ENCODE results near the gene TRMT10B. TPM values are rescaled to one million over a fixed set of nuclear protein-coding genes. Genes with fewer than 3 reads are reported as not detected.
"Not testable (repeated sequence)": the region's sequence is repeated elsewhere in the genome, so short reads cannot be mapped to it uniquely, and the experiment has no call there.

TRMT10B gene
- total RNA-seq, 1 experiment from 2014 or later, result 2.0 TPM

DNA sequence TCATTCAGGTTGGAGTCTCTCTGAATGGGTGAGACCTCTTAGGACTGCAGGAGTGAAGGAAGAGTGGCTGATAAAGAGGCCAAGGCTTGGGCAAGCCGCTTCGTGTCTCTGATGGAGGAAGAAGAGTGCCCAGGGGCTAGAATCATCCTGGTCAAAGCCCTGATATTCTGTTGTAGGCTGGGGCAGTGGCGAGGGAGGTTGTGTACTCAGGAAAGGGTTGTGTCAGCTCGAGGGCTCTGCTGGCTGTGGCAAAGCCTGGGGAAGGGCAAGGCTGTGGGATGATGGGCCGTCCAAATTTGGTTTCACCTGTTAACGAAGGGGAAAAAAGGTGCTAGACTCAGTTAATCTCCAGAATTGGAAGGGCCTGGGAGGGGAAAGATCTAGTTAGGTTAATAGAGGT, 2.4 kb upstream of the TRMT10B start:
- no peak for DNase-seq (ENCODE audit: low read depth)

DNA sequence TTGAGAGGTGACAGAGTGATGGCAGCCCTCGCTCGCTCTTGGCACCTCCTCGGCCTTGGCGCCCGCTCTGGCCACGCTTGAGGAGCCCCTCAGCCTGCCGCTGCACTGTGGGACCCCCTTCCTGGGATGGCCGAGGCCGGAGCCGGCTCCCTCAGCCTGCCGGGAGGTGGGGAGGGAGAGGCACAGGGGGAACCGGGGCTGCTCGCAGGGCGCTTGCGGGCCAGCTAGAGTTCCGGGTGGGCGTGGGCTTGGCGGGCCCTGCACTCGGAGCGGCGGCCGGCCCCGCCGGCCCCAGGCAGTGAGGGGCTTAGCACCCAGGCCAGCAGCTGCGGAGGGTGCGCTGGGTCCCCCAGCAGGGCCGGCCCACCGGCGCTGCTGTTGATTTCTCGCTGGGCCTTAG, 1.9 kb upstream of the TRMT10B start:
- not testable (repeated sequence) for DNase-seq (ENCODE audit: low read depth)

DNA sequence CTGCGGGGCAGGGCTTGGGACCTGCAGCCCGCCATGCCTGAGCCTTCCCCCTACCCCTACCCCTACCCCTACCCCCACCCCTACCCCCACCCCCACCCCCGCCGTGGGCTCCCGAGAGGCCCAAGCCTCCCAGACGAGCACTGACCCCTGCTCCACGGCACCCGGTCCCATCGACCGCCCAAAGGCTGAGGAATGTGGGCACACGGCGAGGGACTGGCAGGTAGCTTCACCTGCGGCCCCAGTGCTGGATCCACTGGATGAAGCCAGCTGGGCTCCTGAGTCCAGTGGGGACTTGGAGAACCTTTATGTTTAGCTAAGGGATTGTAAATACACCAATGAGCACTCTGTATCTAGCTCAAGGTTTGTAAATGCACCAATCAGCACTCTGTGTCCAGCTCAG, 1.5 kb upstream of the TRMT10B start:
- DNase-seq (ENCODE audit: low read depth), result not testable (repeated sequence)

DNA sequence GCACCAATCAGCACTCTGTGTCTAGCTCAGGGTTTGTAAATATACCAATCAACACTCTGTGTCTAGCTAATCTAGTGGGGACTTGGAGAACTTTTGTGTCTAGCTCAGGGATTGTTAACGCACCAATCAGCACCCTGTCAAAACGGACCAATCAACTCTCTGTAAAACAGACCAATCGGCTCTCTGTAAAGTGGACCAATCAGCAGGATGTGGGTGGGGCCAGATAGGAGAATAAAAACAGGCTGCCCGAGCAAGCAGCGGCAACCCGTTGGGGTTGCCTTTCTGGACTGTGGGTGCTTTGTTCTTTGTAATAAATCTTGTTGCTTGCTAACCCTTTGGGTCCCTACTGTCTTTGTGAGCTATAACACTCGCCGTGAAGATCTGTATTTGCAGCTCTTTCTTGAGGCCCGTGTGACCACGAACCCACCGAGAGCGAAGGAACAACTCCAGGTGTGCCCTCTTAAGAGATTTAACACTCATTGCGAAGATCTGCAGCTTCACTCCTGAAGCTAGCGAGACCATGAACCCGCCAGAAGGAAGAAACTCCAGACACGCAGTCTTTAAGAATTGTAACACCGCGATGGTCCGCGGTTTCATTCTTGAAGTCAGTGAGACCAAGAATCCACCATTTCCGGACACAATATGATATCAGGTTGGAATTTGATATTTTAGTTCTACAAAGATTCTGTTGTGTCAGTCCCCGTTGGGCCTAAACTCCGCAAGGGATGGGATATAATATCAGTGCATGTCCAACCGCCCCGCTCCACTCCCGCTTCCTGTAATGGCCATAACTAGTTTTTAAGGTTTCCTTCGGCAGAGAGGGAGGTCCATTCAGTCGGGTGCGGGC, 740 bp upstream of the TRMT10B start:
- DNase-seq (ENCODE audit: low read depth), result no peak

DNA sequence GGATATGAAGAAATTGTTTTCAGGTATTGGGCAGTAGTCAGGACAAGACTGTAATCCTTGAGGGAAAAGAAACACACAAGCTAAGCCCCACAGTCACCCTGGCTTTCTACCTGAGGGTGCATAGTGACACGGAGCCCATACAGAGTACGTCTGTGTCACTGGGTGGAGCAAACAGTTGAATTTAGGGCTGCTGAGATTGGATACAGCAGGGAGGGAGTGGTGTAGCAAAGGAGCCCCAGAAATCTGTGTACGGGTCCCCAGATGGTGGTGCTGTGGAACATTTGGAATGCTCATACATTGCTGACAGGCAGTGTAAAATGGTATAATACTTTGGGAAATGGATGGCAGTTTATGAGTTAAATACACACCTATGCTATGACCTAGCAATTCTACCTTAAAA, 5.1 kb downstream of the TRMT10B start:
- no peak for DNase-seq (ENCODE audit: low read depth)

DNA sequence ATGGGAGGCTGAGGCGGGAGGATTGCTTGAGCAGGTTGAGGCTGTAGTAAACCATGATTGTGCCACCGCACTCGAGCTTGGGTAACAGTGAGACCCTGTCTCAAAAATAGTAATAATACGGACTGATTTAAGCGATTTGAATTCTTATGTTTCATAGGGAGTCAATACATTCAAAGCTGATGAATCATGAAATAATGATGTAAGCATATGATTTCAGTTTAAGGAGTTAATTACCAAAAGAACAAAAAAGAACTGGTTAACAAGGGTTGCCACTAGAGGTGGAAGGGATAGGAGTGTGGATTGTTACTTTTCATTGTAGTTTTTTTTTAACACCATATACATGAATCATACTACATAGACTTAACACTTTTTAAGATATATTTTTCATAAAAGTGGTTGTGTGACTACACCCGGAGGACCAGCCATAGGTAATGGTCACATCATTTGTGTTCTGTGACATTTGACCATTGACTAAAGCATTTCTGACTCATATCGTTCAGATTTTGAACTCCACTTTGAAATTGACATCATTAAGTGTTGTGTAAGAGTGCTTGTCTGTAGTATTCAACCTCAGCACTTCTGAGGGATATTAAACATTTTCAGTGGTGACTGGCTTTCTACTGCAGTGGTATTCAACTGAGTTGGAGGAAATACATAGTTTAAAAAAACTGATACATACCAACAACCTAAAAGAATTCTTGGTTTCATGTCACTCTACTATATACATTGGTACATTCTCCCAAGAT, 7.0 kb downstream of the TRMT10B start:
- DNase-seq (ENCODE audit: low read depth), result peak; percentile 56

DNA sequence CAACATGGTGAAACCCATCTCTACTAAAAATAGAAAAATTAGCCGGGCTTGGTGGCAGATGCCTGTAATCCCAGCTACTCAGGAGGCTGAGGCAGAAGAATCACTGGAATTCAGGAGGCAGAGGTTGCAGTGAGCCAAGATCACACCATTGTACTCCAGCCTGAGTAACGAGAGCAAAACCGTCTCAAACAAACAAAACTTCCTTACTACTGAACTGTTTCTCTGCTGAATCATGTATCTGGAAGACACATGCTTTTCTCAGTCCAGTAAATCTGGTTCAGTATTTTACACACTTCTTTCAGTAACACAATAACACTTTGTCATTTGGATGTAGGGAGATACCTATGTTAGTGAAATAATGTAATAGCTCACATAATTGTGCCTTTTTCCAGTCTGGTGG, 7.9 kb downstream of the TRMT10B start:
- DNase-seq (ENCODE audit: low read depth), result peak; percentile 33

DNA sequence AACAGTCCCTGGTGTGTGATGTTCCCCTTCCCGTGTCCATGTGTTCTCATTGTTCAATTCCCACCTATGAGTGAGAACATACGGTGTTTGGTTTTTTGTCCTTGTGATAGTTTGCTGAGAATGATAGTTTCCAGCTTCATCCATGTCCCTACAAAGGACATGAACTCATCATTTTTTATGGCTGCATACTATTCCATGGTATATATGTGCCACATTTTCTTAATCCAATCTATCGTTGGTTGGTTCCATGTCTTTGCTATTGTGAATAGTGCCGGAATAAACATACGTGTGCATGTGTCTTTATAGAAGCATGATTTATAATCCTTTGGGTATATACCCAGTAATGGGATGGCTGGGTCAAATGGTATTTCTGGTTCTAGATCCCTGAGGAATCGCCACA, 11.7 kb downstream of the TRMT10B start:
- DNase-seq (ENCODE audit: low read depth), result not testable (repeated sequence)

DNA sequence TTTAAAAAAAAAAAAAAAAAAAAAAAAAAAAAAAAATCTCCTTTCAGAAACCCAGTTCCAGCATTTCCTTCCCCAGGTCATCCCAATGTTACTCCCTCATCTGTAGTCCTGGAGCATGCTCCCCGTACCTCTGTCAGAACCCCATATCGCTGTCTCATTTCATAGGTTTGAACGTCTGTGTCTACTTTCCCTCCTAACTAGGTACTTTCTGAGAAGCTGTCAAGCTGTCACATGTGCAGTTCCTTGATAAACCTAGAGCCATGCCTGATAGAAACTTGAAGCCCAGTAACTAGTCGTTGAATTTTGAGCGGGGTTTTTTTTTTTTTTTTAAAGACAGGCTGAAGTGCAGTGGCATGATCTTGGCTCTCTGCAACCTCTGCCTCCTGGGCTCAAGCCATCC, 15.7 kb downstream of the TRMT10B start:
- DNase-seq (ENCODE audit: low read depth), result no peak

DNA sequence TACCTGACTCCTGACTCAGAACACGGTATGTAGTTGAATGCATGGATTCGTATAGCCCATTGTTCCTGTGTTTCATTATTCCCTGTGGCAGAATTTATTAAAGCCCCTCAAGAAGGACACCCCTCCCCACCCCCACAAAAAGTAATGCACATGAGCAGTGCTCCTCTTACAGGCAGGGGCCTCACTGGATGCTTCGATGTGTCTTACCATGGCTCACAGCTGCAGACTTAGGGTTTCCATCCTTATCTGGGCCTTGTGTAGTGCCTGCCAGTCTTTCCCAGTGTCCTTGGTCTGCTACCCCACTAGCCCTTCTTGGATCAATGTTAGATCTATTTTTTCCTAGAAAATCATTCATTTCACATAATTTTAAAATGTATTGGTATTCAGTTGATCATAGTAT, 16.4 kb downstream of the TRMT10B start:
- DNase-seq (ENCODE audit: low read depth), result no peak

DNA sequence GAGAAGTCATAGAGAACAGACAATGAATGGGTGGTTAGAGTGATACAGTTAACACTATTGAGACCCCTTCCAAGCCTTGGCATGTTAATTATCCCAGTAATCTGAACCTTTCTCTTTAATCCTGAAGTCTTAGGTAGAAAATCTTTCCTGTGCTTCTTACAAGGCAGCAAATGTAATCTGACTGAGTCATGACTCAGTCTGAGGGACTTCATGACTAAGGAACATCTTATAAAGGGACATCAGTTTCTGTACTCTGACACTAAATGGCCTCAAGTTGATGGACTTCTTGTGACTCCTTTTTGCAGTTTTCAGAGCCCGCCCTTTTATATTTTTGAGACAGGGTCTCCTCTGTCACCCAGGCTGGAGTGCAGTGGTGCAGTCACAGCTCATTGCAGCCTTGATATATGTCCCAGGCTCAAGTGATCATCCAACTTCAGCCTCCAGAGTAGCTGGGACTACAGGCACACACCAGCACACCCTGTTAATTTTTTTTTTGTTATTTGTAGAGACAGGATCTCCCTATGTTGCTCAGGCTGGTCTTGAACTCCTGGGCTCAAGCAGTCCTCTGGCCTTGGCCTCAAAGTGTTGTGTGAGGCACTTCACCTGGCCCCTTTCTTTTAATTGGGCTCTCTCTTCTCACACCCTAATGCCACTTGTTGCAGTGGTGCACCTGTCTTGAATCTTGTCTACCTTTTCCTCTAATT, 21.8 kb downstream of the TRMT10B start:
- no peak for DNase-seq (ENCODE audit: low read depth)

DNA sequence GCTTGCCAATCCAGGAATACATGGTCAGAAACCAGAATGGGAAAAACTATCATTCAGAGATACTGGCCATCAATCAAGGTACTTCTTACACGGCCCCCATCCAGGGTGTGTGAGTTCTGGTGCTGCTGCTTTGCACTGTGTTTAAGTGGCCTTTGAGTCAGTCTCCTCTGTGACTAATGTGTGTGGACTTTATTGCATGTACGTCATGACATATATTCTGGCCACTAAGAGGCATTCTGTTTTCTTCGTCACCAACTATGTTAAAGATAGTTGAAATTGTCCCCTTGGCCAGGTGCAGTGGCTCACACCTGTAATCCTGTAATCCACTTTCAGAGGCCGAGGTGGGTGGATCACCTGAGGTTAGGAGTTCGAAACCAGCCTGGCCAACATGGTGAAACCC, 22.7 kb downstream of the TRMT10B start:
- DNase-seq (ENCODE audit: low read depth), result no peak

DNA sequence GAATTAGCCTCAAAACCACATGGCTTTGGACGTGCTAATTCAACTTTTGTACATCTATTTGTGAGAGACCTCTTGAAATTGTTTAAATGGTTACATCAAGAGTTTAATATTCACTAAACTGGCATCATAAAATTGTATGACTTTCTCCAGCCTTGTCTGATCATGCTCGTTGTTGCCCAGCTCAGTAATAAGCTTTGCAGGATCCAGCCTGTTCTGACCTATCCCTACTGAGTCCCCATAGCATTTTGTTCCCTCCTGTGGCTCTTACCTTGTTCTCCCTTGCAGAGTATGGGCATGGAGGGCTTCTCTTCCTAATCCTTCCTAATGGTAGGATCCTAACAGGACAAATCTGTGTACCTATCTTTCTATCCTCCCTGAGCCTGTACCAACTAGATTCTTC, 24.9 kb downstream of the TRMT10B start:
- no peak for DNase-seq (ENCODE audit: low read depth)

DNA sequence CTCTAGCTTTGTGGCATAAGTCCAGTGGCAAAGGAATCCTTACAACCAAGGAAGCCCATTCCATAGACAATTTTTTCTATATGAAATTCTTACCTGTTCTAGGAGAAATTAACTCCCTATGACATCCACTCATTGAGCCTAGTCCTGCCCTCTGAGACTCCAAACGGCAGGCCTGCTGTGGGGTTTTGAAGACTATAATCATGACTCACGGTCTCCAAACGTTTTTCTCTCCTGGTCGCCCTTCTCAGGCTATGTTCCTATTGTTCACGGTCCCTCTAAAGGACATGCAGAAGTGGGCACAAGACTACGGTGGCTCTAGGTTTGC, 30.6 kb downstream of the TRMT10B start:
- DNase-seq (ENCODE audit: low read depth), result peak; percentile 14

DNA sequence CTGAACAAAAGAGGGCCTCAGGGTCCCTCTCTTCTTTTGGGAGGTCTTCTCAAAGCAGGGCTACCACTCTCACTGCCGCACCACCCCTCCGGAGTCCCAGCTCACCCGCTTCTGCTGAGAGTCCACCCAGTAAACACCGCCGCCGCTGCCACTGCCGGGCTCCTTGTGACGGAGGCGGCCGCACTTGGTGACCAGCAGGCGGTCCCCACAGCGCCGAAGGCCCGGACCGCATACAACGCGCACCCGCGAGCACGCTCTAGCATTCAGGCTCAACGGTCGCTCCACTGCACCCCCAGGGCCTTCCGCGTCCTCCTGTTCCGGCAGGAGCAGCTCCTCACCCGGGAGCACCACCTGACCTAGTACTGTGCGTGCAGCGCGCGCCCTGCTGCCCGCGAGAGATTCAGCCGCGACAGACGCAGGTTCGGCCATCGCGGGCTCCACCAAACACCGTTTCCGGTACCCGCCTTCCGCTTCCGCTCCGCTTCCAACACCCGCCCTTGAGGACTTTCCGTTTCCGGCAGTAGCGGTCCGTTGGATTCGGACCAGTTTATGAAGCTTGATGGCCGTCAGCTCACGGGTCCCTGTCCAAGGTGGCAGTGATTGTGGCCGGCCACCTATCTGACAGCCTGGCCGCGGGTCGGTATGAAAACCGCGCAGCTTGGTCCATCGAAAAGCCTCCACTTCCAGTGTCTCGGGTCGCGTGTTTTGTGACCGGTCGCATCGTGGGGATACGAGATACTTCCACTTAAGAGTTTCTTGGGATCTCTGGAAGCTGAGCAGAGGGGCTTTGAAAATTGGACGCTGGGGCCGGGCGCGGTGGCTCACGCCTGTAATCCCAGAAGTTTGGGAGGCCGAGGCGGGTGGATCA, 31.2 kb downstream of the TRMT10B start, which contains the start of gene EXOSC3:
TSS of gene EXOSC3 (minus strand) at position 449 of the 868 bp plus-strand sequence. CDS start at position 429, 20 bp downstream.
- peak; percentile 89 for DNase-seq (ENCODE audit: low read depth)

DNA sequence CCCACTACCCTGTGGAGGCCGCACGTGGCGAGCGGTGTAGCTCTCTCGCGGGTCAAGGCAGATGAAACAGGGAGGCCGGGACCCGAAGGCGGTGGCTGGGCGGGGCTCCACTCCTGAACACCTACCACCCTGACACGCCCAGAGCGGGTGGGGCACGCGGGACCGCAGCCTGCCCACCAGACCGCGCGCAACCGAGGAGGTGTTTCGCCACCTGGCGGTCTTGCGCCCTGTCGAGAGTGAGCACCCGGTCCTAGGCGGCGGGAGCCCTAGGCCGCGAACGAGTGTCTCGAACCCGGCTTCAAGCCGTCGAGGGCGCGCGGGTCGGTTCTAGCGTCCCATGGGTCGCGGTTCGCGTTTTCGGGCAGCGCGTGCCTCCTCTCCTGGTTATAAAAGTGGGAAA, 33.5 kb downstream of the TRMT10B start:
- DNase-seq (ENCODE audit: low read depth), result no peak

DNA sequence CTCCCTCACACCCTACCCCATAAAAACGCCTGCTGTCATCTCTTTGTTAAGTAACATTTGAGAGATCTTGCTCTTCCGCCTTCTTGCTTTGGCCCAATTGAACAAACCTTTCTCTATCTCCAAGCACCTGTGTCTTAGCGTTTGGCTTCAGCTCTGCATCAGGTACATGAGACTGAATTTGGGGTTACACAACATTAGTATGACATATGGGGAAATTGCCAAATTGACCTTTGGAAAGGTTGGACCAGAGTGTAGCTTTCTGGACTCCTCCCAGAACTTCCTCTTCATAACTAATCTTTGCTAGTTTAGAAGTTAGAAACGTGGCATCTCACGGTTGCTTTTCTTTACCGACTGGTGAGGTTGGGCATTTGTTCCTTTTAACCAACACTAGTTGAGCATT, 34.7 kb downstream of the TRMT10B start:
- no peak for DNase-seq (ENCODE audit: low read depth)

DNA sequence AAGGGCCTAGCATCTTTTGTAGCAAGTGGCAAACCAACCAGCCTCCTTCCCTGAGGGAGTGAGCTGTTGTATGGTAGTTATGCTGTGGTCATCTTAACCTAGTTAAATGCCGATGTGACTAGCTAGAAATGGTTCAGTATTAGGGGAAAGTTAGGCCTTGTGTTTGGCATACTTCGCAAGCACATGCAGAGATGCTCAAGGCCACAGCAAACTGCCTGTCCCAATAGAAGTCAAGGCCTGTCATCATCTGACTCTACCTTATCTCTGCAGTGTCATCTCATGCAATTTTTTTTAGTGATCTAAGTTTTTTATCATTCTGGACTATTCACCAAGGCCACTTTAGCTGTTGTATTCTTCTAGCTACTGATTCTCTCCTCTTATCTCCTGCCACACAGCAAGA, 36.5 kb downstream of the TRMT10B start:
- no peak for DNase-seq (ENCODE audit: low read depth)

DNA sequence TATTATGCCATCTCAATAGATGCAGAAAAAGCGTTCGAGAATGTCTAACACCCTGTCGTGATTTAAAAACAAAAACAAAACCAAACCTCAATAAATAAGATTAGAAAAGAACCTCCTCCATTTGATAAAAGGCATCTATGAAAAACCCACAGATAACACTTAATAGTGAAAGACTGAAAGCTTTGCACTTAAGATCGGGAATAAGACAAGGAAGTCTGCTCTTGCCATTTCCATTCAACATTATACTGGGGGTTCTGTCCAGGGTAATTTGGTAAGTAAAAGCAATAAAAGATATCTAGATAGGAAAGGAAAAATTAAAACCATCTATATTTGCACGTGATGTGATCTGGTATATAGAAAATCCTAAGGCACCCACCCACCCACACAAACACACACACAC, 38.5 kb downstream of the TRMT10B start:
- DNase-seq (ENCODE audit: low read depth), result no peak

DNA sequence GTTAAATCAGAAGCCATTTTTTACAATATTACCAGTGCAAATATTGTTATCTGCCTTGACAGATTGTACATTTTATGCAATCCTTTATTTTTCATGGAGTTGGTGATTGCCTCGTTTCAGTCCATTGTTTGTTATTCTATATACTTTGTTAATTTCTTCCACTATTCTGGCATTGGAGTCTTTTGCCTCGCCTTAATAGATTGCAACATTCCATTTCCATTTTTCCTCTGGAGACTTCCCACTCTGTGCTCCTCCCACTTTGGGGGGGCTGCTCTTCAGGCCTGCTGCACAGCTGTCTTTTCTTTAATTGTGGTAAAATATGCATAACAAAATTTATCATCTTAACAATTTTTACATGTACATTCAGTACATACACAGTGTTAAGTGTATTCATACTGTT, 42.6 kb downstream of the TRMT10B start:
- DNase-seq (ENCODE audit: low read depth), result no peak

DNA sequence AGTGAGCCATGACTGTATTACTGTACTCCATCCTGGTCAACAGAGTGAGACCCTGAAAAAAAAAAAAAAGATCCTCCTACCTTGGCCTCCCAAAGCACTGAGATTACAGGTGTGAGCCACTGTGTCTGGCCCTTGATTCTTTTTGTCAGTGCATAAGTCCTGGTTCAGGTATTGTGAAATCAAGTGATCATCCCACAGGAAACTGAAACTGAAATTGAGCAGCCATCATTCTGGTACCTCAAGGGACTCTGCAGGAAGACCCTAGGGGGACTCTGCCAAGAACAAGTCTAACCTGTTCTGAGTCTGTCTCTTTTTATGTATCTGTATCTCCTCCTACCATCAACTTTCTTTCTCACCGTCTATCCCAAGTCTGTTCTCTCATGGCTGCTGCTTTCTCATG, 45.1 kb downstream of the TRMT10B start:
- no peak for DNase-seq (ENCODE audit: low read depth)
